Epithelial cell of esophagus (primary cell): ENCODE measurements around the gene SFXN4.
A peak's percentile ranks its signal among the peaks of the same experiment; 100 is the strongest.

Experiments used
- DNase-seq: peaks from one replicate; pipeline ENCODE4 v3.0.0; 2010; ENCODE audit warnings: low read depth
- H3K4me3 ChIP-seq: 2 replicates; pipeline ENCODE4 v1.5.1; 2011; ENCODE audit warnings: mild to moderate bottlenecking, low read length, control low read depth
- CTCF ChIP-seq: IDR thresholded peaks from 2 replicates; pipeline ENCODE4 v1.5.1; 2011; ENCODE audit warnings: low read depth, mild to moderate bottlenecking, low read length, control low read depth, inconsistent platforms; ENCODE audit not compliant: insufficient read depth; ENCODE audit errors: missing control alignments

The SFXN4 gene

GRCh38 chr10:119105155-119105554 is 60.4 kb downstream of the SFXN4 start:
- no peak for TF ChIP-seq CTCF
- peak overlapping the region; percentile 72 for H3K4me3 ChIP-seq
- no peak for DNase-seq

- no peak for TF ChIP-seq CTCF
- H3K4me3 ChIP-seq, result peak overlapping the region; percentile 72
- no peak for DNase-seq
These were observed 60.9 kb downstream of the SFXN4 start for GRCh38 chr10:119104654-119105015.

GRCh38 chr10:119103903-119104653 is 61.4 kb downstream of the SFXN4 start, which contains the start of gene DENND10:
Gene DENND10 (plus strand): TSS chr10:119104113. CDS start chr10:119104143, 30 bp downstream.
- DNase-seq, result peak; percentile 89
- H3K4me3 ChIP-seq, result peak within 1 kb of the TSS; percentile 72
- TF ChIP-seq CTCF, result no peak

GRCh38 chr10:119103241-119103902 is 62.1 kb downstream of the SFXN4 start:
- H3K4me3 ChIP-seq, result no peak overlapping the region
- no peak for DNase-seq
- no peak for TF ChIP-seq CTCF

- H3K4me3 ChIP-seq, result no peak overlapping the region
- peak; percentile 79 for DNase-seq
- TF ChIP-seq CTCF, result no peak
These were observed 64.0 kb downstream of the SFXN4 start for GRCh38 chr10:119101366-119102098.

GRCh38 chr10:119100434-119101238 is 64.9 kb downstream of the SFXN4 start:
- no peak for TF ChIP-seq CTCF
- H3K4me3 ChIP-seq, result no peak overlapping the region
- DNase-seq, result peak; percentile 93
